Measurements from ENCODE around the gene MGMT.

- TF ChIP-seq CTCF (IDR thresholded peaks at IDR 0.05), result no peak
- TF ChIP-seq POLR2AphosphoS5 (IDR thresholded peaks at IDR 0.05), result no peak
- no peak for TF ChIP-seq POLR2A (IDR thresholded peaks at IDR 0.05; ENCODE audit: low read depth)
- no peak for TF ChIP-seq EP300 (IDR thresholded peaks at IDR 0.05)
Measured at GRCh38 chr10:129754211-129755050, 287.4 kb downstream of the MGMT start.
